HUES6 (cell line): Measurements from ENCODE around the gene FTCD.
"Not testable (repeated sequence)": the region's sequence is repeated elsewhere in the genome, so short reads cannot be mapped to it uniquely, and the experiment has no call there.

Experiments
- H3K27ac ChIP-seq: 2 replicates; pipeline ENCODE4 v1.7.0; 2013; ENCODE audit warnings: low read depth, mild to moderate bottlenecking, low read length, inconsistent platforms
- H3K27me3 ChIP-seq: 2 replicates; pipeline ENCODE4 v1.6.1; 2013; ENCODE audit warnings: low read length; ENCODE audit not compliant: control insufficient read depth, insufficient read depth
- H3K36me3 ChIP-seq: 2 replicates; pipeline ENCODE4 v1.6.1; 2013; ENCODE audit warnings: low read length; ENCODE audit not compliant: control insufficient read depth, insufficient read depth
- H3K4me1 ChIP-seq: 2 replicates; pipeline ENCODE4 v1.6.1; 2013; ENCODE audit warnings: low read length; ENCODE audit not compliant: control insufficient read depth, insufficient read depth
- H3K4me3 ChIP-seq: 2 replicates; pipeline ENCODE4 v1.5.1; 2013; ENCODE audit warnings: low read depth, low read length
- H3K9ac ChIP-seq: one replicate; pipeline ENCODE4 v1.6.1; 2013; ENCODE audit warnings: mild to moderate bottlenecking, low read length
- H3K9me3 ChIP-seq: 2 replicates; pipeline ENCODE4 v1.6.1; 2013; ENCODE audit warnings: low read depth, low read length; ENCODE audit not compliant: control insufficient read depth, insufficient read depth

FTCD gene

DNA sequence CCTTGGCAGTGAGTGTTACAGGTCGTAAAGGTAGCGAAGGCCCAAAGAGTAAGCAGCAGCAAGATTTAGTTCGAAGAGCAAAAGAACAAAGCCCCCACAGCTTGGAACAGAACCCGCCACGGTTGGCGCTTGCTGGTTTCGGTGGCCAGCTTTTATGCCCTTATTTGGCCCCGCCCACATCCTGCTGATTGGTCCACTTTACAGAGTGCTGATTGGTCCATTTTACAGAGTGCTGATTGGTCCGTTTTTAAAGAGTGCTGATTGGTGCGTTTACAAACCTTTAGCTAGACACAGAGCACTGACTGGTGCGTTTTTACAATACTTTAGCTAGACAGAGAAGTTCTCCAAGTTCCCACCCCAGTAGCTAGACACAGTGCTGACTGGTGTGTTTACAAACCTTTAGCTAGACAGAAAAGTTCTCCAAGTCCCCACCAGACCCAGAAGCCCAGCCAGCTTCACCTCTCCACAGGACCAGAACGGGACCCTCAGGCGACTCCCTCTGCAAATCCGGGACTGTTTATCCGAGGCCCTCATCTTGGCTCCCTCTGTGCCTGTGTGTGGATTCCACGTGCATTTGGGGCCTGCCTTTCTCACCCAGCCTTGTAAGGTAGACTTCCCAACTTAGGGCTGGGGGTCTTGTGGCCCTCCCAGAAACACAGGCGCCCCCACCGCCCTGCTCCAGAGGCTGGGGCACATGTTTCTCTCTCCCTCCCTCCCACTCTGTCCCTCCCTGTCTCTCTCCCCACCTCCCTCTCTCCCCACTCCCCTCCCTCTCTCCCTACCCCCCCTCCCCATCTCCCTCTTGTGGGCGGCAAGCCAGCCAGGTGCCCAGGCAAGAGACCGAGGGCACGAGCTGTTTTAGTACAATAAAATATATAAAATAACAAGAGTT lies 12.6 kb downstream of the FTCD start:
- Histone ChIP-seq H3K4me1 (peaks cover 4% of the 10 kb centered on the region; the same call in 1 of the 2 replicates), H3K9me3 (peaks cover 4% of the 10 kb centered on the region; the same call in 1 of the 2 replicates), H3K9ac (no peak overlapping the region), H3K27me3 (peaks cover 10% of the 10 kb centered on the region; the same call in 1 of the 2 replicates), H3K27ac (no peak overlapping the region), H3K36me3 (no peaks in the 10 kb centered on the region), H3K4me3 (peak overlapping the region; percentile 21; the same call in 1 of the 2 replicates)

GRCh38 chr21:46141767-46142581 lies 13.4 kb downstream of the FTCD start:
- Histone ChIP-seq H3K4me3 (peak overlapping the region; percentile 21; the same call in 1 of the 2 replicates), H3K36me3 (no peaks in the 10 kb centered on the region), H3K9ac (no peak overlapping the region), H3K4me1 (peaks cover 4% of the 10 kb centered on the region; the same call in 1 of the 2 replicates), H3K27ac (no peak overlapping the region), H3K27me3 (peaks cover 10% of the 10 kb centered on the region; the same call in 1 of the 2 replicates), H3K9me3 (peaks cover 4% of the 10 kb centered on the region; the same call in 1 of the 2 replicates)

DNA sequence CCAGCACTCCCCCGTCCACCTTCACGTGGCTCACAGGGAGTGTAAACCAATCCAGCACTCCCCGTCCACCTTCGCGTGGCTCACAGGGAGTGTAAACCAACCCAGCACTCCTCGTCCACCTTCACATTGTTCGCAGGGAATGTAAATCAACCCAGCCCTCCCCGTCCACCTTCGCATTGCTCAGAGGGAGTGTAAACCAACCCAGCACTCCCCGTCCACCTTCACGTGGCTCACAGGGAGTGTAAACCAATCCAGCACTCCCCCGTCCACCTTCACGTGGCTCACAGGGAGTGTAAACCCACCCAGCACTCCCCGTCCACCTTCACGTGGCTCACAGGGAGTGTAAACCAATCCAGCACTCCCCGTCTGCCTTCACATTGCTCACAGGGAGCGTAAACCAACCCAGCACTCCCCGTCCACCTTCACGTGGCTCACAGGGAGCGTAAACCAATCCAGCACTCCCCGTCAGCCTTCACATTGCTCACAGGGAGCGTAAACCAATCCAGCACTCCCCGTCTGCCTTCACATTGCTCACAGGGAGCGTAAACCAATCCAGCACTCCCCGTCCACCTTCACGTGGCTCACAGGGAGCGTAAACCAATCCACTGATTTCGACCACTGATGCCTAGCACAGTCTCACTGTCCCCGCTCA lies 14.9 kb downstream of the FTCD start:
- H3K9ac ChIP-seq, H3K27me3 ChIP-seq: not testable (repeated sequence)

GRCh38 chr21:46139686-46140085 lies 15.7 kb downstream of the FTCD start:
- no peak overlapping the region for H3K4me3 ChIP-seq
- no peak overlapping the region for H3K27ac ChIP-seq
- peaks cover 4% of the 10 kb centered on the region; the same call in 1 of the 2 replicates for H3K4me1 ChIP-seq
- H3K9me3 ChIP-seq = peaks cover 4% of the 10 kb centered on the region; the same call in 1 of the 2 replicates
- H3K36me3 ChIP-seq = no peaks in the 10 kb centered on the region
- H3K27me3 ChIP-seq = peaks cover 10% of the 10 kb centered on the region; the same call in 1 of the 2 replicates
- no peak overlapping the region for H3K9ac ChIP-seq

More for the DNA sequence above, 14.9 kb downstream of the FTCD start:
- H3K4me3 ChIP-seq = peak overlapping the region; percentile 26; the same call in 1 of the 2 replicates
- not testable (repeated sequence) for H3K9me3 ChIP-seq, H3K36me3 ChIP-seq, H3K27ac ChIP-seq, H3K4me1 ChIP-seq

DNA sequence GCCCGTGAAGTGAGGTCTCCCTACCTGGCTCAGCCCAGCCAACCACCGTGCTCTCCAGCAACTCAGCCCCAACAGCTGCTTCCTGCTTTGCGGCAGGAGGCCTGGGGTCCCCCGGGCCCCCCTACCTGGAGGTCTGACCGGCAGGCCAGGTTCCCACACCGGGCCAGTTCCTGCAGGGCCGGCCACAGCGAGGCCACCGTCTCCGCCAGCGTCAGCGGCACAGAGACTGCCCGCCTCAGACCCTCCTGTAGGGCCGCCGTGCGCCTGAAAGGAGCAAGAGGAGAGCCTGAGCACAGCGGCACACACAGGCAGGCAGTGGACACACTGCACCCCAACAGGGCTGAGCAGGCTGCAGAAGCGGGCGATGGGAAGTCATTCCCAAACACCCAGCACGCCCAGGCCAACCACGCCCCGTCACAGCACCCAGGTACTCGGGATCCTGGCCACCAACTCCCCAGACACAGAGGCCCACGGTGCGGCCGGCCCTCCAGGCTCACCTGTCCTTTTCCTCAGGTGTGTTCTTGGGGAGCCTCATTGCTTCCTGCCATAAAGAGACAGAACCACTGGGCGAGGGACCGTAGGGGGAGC lies 16.9 kb downstream of the FTCD start:
- Histone ChIP-seq H3K4me3 (no peak overlapping the region), H3K9me3 (peaks cover 4% of the 10 kb centered on the region; the same call in 1 of the 2 replicates), H3K4me1 (no peaks in the 10 kb centered on the region; the same call in 1 of the 2 replicates), H3K9ac (no peak overlapping the region), H3K36me3 (no peaks in the 10 kb centered on the region), H3K27me3 (peaks cover 10% of the 10 kb centered on the region; the same call in 1 of the 2 replicates), H3K27ac (no peak overlapping the region)

DNA sequence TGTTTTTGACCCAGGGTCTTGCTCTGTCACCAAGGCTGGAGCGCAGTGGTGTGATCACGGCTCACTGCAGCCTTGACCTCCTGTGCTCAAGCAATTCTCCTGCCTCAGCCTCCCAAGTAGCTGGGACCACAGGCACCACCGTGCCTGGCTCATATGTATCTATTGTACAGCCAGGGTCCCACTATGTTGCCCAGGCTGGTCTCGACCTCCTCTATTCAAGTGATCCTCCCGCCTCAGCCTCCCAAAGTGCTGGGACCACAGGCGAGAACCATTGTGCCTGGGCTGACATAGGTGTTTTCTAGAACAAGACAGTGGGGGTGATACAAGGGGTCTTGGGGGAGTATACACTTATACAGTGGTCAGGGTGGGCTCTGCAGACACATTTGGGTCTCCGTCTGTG lies 17.5 kb downstream of the FTCD start:
- Histone ChIP-seq H3K9ac (no peak overlapping the region), H3K9me3 (peaks cover 4% of the 10 kb centered on the region; the same call in 1 of the 2 replicates), H3K27ac (no peak overlapping the region), H3K4me1 (no peaks in the 10 kb centered on the region; the same call in 1 of the 2 replicates), H3K36me3 (no peaks in the 10 kb centered on the region), H3K4me3 (no peak overlapping the region), H3K27me3 (peaks cover 10% of the 10 kb centered on the region; the same call in 1 of the 2 replicates)

DNA sequence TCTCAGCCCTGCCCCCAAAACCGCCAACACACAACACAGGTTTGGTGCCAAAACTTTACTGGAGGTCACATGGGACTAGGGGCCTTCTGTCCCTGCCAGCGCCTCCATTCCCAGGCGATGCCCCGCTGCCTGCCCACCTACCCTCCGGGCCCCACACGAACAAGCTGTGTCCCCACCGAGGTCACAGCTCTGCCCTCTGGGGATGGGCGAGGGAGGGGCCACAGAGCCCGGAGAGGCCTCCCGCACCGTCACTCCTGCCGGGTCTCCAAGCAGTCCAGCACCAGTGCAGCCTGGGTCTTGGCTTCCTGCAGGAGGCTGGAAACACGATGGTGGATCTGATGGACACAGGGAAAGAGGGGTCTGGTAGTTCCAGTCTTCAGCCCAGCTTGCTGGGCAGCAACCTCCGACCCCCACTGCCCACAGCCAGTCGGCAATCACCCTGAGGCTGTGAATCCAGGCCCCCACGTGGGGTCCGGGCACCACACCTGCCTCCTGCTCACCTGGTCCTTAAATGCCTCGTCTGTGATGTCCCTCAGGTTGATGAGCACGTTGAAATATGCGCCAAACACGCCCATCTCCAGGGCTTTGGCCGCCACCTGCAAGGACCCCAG lies 18.5 kb downstream of the FTCD start:
- no peak overlapping the region for H3K9ac ChIP-seq
- H3K4me3 ChIP-seq = no peak overlapping the region
- no peaks in the 10 kb centered on the region; the same call in 1 of the 2 replicates for H3K4me1 ChIP-seq
- peaks cover 10% of the 10 kb centered on the region; the same call in 1 of the 2 replicates for H3K27me3 ChIP-seq
- no peaks in the 10 kb centered on the region for H3K9me3 ChIP-seq
- H3K27ac ChIP-seq = no peak overlapping the region
- no peaks in the 10 kb centered on the region for H3K36me3 ChIP-seq

GRCh38 chr21:46135782-46136395 lies 19.5 kb downstream of the FTCD start:
- peaks cover 10% of the 10 kb centered on the region; the same call in 1 of the 2 replicates for H3K27me3 ChIP-seq
- H3K4me3 ChIP-seq = no peak overlapping the region
- H3K27ac ChIP-seq = no peak overlapping the region
- H3K9me3 ChIP-seq = no peaks in the 10 kb centered on the region
- H3K4me1 ChIP-seq = no peaks in the 10 kb centered on the region; the same call in 1 of the 2 replicates
- no peak overlapping the region for H3K9ac ChIP-seq
- no peaks in the 10 kb centered on the region for H3K36me3 ChIP-seq

- Histone ChIP-seq H3K36me3 (peaks cover 17% of the 10 kb centered on the region), H3K9me3 (no peaks in the 10 kb centered on the region), H3K4me1 (no peaks in the 10 kb centered on the region; the same call in 1 of the 2 replicates), H3K27ac (no peak overlapping the region), H3K9ac (no peak overlapping the region), H3K27me3 (no peaks in the 10 kb centered on the region), H3K4me3 (no peak overlapping the region)
Observed at GRCh38 chr21:46131838-46132651, 23.3 kb downstream of the FTCD start.
